Pancreas (tissue), 10 donors: ENCODE results near the gene C15orf40. TPM values are rescaled to one million over a fixed set of nuclear protein-coding genes. Genes with fewer than 3 reads are reported as not detected.
"Not testable (repeated sequence)": the region's sequence is repeated elsewhere in the genome, so short reads cannot be mapped to it uniquely, and the experiment has no call there.

Experiments used
- ATAC-seq, 4 donors: fragments of 200-7000 bp; cut with Tn5 transposase; one replicate each; pipeline versions ENCODE4 v1.8.0 to v1.9.1; 2020; ENCODE audit warnings: mild to moderate bottlenecking in 4 of 4, moderate library complexity in 4 of 4
- DNase-seq, 6 donors: peaks; one replicate each; pipeline ENCODE4 v3.0.0-alpha.2; 2020
- FAIRE-seq: peaks from 2 replicates; lab custom pipeline; 2012; peaks lifted over from hg19 to GRCh38; lab: Jason Lieb, UNC
- H3K27ac ChIP-seq, 4 donors: fragments of 200-600 bp; sonication (generic); 1 replicate in 3 of 4; 2 replicates in 1 of 4; pipeline versions ENCODE4 v1.5.0 to v1.8.0; 2020
- H3K27me3 ChIP-seq, 4 donors: fragments of 200-600 bp; one replicate each; pipeline ENCODE4 v1.8.0; 2021
- H3K36me3 ChIP-seq, 3 donors: fragments of 200-600 bp; sonication (generic) in 1 of 3; one replicate each; pipeline versions ENCODE4 v1.5.0 to v1.8.0; 2020 to 2021
- H3K4me1 ChIP-seq, 3 donors: fragments of 200-600 bp; one replicate each; pipeline ENCODE4 v1.8.0; 2021
- H3K4me3 ChIP-seq, 4 donors: fragments of 200-600 bp; sonication (generic) in 2 of 4; one replicate each; pipeline versions ENCODE4 v1.5.0 to v1.8.0; 2020 to 2021
- H3K9me3 ChIP-seq, 4 donors: fragments of 200-600 bp; one replicate each; pipeline ENCODE4 v1.8.0; 2021
- WGBS, 2 donors: extraction: QIAGEN DNeasy Blood & Tissue Kit; methylation state at CpG; one replicate each; pipeline ENCODE4 v1.1.7; 2013; 5-methylcytosine and 5-hydroxymethylcytosine counted together
- intact Hi-C, 3 donors: fragments of 100-400 bp; cut with DNase I; formaldehyde crosslinking; loops; one replicate each; pipeline versions ENCODE4 v1.11.1 to v1.14.2; 2022
- polyA plus RNA-seq, 2 donors: library from polyadenylated mRNA; stranded (reverse); fragments of 200-250 nt; gene quantifications; one replicate each; pipeline ENCODE4 v1.2.3, GENCODE V29; 2013
- total RNA-seq, 6 donors: library from RNA; stranded (reverse); fragmentation: NEBNext Ultra II Directional in 4 of 6; extraction: Animal tissue kit (Norgen Biotek cat#: 25700) in 4 of 6; gene quantifications; one replicate each; pipeline versions ENCODE4 v1.2.1 to v1.2.4, GENCODE V29; 2021 to 2023
- TF ChIP-seq, protein P1 (sequence below), 4 donors: fragments of 200-600 bp; sonication (generic) in 3 of 4; IDR thresholded peaks; one replicate each; pipeline versions ENCODE4 v1.5.0 to v1.8.0; 2021; ENCODE audit warnings: antibody characterized with exemption in 4 of 4
- donor health status: healthy with polysubstance abuse.
- donor health status: DM: no; HTN: no; CAD: no; lungs with moderate emphysema.
- donor health status: DM: no; HTN: no; CAD: no.
- donor health status: control.
- donor health status: control.
- donor health status: Bipolar disorder and iron deficiency.
- donor health status: DM: yes; HTN: yes; CAD: no.
- donor health status: DM: no; HTN: no; CAD: no.
- donor health status: DM: no; HTN: no; CAD: no.
- donor health status: DM: yes; HTN: yes; CAD: no.

C15orf40 gene
- total and polyA plus RNA-seq, 8 donors, result 6.4 to 19.0 (median 10.2) TPM

DNA sequence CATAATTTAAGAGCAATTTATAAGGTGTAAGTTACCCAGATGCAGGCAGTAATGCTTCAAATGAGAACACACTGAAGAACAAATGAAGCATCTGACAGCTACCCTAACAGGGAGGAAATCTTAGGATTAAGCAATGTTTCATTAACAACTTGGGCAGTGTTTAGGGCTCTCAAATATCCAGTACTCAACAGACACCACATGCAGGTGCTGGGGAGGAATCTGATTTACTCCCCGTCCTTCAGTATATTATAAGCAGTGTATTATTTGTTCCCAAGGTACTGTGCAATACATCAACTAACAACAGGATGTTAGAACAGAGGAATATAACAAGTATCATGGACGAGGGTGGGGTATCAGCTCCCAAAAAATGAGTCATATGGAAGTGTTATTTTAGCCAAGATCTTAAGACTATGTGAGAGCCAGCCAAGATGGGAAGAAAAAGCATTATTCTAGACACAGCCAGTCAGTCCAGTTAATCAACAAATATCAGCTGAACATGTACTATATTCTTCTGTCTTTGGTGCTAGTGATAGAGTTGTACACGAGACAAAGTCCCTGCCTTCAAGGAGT is 35.2 kb upstream of the C15orf40 start:
- DNase-seq (no peak), FAIRE-seq (no peak), ATAC-seq (no peak)
- Histone ChIP-seq H3K27ac (no peak overlapping the region), H3K4me3 (no peak overlapping the region), H3K27me3 (no peaks in the 10 kb centered on the region), H3K9me3 (no peaks in the 10 kb centered on the region), H3K4me1 (no peaks in the 10 kb centered on the region), H3K36me3 (peaks cover 0 to 8% (median 0%) of the 10 kb centered on the region in 3 donors)
- intact Hi-C loops, result no loop called here
- TF ChIP-seq, protein P1, sequence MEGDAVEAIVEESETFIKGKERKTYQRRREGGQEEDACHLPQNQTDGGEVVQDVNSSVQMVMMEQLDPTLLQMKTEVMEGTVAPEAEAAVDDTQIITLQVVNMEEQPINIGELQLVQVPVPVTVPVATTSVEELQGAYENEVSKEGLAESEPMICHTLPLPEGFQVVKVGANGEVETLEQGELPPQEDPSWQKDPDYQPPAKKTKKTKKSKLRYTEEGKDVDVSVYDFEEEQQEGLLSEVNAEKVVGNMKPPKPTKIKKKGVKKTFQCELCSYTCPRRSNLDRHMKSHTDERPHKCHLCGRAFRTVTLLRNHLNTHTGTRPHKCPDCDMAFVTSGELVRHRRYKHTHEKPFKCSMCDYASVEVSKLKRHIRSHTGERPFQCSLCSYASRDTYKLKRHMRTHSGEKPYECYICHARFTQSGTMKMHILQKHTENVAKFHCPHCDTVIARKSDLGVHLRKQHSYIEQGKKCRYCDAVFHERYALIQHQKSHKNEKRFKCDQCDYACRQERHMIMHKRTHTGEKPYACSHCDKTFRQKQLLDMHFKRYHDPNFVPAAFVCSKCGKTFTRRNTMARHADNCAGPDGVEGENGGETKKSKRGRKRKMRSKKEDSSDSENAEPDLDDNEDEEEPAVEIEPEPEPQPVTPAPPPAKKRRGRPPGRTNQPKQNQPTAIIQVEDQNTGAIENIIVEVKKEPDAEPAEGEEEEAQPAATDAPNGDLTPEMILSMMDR (IDR thresholded peaks at IDR 0.05), result no peak
- 69 to 72% methylated on average over 3 of the region's 3 CpGs for WGBS, 2 donors

DNA sequence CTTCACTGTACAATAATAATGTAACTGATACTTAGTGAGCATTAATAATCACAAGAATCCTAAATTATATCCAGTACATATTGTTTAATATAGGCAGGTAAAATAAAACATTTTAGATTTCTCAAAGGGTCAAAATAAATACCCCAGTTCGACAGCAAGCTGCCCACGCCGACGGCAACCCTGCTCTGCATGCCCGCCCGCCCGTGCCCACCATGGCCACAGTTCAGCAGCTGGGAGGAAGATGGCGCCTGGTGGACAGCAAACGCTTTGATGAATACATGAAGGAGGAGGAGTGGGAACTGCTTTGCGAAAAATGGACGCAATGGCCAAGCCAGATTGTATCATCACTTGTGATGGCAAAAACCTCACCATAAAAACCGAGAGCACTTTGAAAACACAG is 32.7 kb upstream of the C15orf40 start:
- intact Hi-C loops, result no loop called here
- H3K36me3 ChIP-seq, result peaks cover 0 to 21% (median 7%) of the 10 kb centered on the region in 3 donors
- H3K27me3 ChIP-seq, result no peaks in the 10 kb centered on the region
- no peak overlapping the region for H3K27ac ChIP-seq
- FAIRE-seq, result no peak
- no peak overlapping the region for H3K4me3 ChIP-seq
- ATAC-seq, result no peak
- DNase-seq, result no peak
- WGBS, 2 donors, result 97 to 99% methylated on average over 12 of the region's 12 CpGs
- no peaks in the 10 kb centered on the region for H3K4me1 ChIP-seq
- TF ChIP-seq, protein P1 (IDR thresholded peaks at IDR 0.05), result no peak
- no peaks in the 10 kb centered on the region for H3K9me3 ChIP-seq

DNA sequence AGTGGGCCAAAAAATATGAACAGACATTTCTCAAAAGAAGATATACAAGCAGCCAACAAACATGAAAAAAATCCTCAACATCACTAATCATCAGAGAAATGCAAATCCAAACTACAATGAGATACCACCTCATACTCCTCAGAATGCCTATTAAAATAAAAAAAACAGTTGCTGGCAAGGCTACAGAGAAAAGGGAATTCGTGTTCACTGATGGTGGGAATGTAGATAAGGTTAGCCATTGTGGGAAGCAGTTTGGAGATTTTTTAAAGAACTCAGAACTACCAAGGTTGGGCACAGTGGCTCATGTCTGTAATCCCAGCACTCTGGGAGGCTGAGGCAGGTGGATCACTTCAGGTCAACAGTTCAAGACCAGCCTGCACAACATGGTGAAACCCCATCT is 27.8 kb upstream of the C15orf40 start:
- no peaks in the 10 kb centered on the region for H3K27me3 ChIP-seq
- TF ChIP-seq, protein P1 (IDR thresholded peaks at IDR 0.05), result no peak
- FAIRE-seq (no peak), DNase-seq (no peak), ATAC-seq (no peak)
- no peak overlapping the region for H3K27ac ChIP-seq
- peaks cover 0 to 13% (median 7%) of the 10 kb centered on the region in 3 donors for H3K36me3 ChIP-seq
- WGBS, 2 donors, result 13 to 15% methylated on average over 1 of the region's 1 CpG
- no peaks in the 10 kb centered on the region for H3K4me1 ChIP-seq
- intact Hi-C loops, result no loop called here
- H3K9me3 ChIP-seq, result no peaks in the 10 kb centered on the region
- H3K4me3 ChIP-seq, result no peak overlapping the region

DNA sequence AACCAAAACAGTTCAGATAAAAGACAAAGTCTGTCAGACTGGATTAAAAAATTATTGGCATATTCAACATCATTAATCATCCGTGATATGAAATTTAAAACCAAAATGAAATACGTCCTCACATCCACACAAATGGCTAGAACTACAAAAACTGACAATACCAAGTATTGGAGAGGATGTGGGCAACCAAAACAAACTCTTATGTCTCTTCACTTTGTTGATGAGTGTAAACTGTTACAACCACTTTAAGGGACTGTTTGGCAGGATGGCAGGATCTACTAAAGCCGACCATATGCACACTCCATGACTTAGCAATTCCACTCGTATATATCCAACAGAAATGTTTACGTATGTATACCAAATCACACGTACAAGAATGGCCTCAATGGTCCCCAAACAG is 24.8 kb upstream of the C15orf40 start:
- Histone ChIP-seq H3K4me3 (no peak overlapping the region), H3K36me3 (peaks cover 0 to 10% (median 4%) of the 10 kb centered on the region in 3 donors), H3K27me3 (no peaks in the 10 kb centered on the region), H3K9me3 (no peaks in the 10 kb centered on the region), H3K4me1 (no peaks in the 10 kb centered on the region), H3K27ac (no peak overlapping the region)
- TF ChIP-seq, protein P1 (IDR thresholded peaks at IDR 0.05), result no peak
- 96 to 97% methylated on average over 6 of the region's 6 CpGs for WGBS, 2 donors
- FAIRE-seq (no peak), ATAC-seq (no peak), DNase-seq (no peak)
- intact Hi-C loops, result no loop called here

DNA sequence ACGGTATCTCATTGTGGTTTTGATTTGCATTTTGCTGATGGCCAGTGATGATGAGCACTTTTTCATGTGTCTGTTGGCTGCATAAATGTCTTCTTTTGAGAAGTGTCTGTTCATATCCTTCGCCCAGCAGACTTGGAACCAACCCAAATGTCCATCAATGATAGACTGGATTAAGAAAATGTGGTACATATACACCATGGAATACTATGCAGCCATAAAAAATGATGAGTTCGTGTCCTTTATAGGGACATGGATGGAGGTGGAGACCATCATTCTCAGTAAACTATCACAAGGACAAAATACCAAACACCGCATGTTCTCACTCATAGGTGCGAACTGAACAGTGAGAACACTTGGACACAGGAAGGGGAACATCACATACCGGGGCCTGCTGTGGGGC is 19.8 kb upstream of the C15orf40 start:
- H3K4me3 ChIP-seq, H3K36me3 ChIP-seq, H3K9me3 ChIP-seq, DNase-seq, ATAC-seq, H3K27me3 ChIP-seq, H3K27ac ChIP-seq, FAIRE-seq, intact Hi-C loops, H3K4me1 ChIP-seq: not testable (repeated sequence)
- 96 to 98% methylated on average over 6 of the region's 6 CpGs for WGBS, 2 donors
